Measurements from ENCODE around the gene NFKBIA. TPM values are rescaled to one million over a fixed set of nuclear protein-coding genes. Genes with fewer than 3 reads are reported as not detected.

Gene NFKBIA
- total and polyA plus RNA-seq, 12 donors: 41.0 to 98.5 (median 68.6) TPM

DNA sequence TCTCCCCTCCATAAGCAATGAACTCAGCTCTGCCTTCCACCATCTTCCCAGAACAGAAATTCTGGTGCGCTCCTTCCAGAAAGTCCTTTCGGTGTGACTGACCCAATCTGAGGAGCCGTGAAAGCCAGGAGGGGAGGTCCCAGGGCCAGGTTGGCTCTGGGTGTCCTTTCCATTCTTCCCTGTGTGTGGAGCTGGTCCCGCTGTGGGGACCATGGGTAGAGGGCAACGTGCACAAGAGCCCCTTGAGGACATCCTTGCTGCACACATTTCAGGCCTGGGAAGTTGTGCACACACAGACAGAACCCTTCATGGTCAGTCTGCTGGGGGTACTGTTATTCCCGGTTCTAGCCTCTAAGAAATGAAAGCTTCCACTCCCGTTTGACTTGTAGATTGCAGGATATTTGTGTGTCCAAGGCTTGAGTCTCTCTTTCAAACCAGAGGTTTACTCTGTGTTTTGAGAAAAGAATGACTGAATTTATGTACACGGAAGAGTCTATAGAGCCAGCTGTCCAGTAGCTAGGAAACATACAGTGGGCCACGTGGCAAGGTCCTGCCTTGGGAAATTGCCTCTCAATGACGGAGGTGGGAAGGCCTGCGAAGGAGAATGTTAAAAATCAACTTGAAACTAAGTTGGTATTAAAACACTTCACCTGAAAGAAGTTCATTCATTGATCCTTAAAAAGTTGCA lies 10.1 kb downstream of the NFKBIA start:
- no peaks in the 10 kb centered on the region for H3K27me3 ChIP-seq
- H3K36me3 ChIP-seq: peaks cover 0 to 6% (median 0%) of the 10 kb centered on the region in 9 donors
- WGBS, 2 donors: 91 to 94% methylated on average over 11 of the region's 11 CpGs
- no peak overlapping the region for H3K4me3 ChIP-seq
- no peak overlapping the region for H3K27ac ChIP-seq
- TF ChIP-seq, protein P1, sequence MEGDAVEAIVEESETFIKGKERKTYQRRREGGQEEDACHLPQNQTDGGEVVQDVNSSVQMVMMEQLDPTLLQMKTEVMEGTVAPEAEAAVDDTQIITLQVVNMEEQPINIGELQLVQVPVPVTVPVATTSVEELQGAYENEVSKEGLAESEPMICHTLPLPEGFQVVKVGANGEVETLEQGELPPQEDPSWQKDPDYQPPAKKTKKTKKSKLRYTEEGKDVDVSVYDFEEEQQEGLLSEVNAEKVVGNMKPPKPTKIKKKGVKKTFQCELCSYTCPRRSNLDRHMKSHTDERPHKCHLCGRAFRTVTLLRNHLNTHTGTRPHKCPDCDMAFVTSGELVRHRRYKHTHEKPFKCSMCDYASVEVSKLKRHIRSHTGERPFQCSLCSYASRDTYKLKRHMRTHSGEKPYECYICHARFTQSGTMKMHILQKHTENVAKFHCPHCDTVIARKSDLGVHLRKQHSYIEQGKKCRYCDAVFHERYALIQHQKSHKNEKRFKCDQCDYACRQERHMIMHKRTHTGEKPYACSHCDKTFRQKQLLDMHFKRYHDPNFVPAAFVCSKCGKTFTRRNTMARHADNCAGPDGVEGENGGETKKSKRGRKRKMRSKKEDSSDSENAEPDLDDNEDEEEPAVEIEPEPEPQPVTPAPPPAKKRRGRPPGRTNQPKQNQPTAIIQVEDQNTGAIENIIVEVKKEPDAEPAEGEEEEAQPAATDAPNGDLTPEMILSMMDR (IDR thresholded peaks at IDR 0.05): no peak
- peaks cover 0 to 41% (median 24%) of the 10 kb centered on the region in 9 donors for H3K4me1 ChIP-seq
- no peaks in the 10 kb centered on the region for H3K9me3 ChIP-seq
- no peak for DNase-seq
- no peak for ATAC-seq
- intact Hi-C loops (cut with DNase I): loop anchor here in 1 of 10 donors (10.0 kb wide), 1 partner anchor 50 kb away; no protein-coding TSS in a partner anchor

DNA sequence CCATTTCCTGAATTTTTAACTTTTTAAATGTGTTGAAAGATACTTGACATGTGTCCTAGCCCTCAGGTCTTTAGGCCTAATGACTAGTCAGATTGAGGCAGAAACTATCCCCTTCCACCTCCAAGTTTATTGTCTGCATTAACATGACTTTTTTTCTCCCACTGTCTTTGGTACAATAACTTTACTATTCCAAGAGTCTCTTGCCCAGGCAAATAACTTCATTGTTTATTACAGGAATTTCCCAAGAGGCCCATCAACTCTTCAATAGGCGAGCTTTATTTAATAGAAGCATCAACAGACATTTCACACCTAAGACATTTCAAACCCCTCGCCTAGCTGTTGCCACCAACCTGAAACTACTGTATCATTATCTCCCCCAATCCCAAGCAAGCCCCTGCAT lies 10.7 kb downstream of the NFKBIA start:
- Histone ChIP-seq H3K27ac (peak overlapping the region in 2 of 10 donors; percentile 6 to 16), H3K9me3 (no peaks in the 10 kb centered on the region), H3K4me3 (no peak overlapping the region), H3K4me1 (peaks cover 0 to 35% (median 17%) of the 10 kb centered on the region in 9 donors), H3K36me3 (peaks cover 0 to under 1% (median 0%) of the 10 kb centered on the region in 9 donors), H3K27me3 (no peaks in the 10 kb centered on the region)
- 69 to 78% methylated on average over 2 of the region's 2 CpGs for WGBS, 2 donors
- no peak for ATAC-seq
- TF ChIP-seq, protein P1 (IDR thresholded peaks at IDR 0.05): no peak
- DNase-seq: no peak
- intact Hi-C loops (cut with DNase I): loop anchor here in 1 of 10 donors (10.0 kb wide), 1 partner anchor 49 kb away; no protein-coding TSS in a partner anchor

DNA sequence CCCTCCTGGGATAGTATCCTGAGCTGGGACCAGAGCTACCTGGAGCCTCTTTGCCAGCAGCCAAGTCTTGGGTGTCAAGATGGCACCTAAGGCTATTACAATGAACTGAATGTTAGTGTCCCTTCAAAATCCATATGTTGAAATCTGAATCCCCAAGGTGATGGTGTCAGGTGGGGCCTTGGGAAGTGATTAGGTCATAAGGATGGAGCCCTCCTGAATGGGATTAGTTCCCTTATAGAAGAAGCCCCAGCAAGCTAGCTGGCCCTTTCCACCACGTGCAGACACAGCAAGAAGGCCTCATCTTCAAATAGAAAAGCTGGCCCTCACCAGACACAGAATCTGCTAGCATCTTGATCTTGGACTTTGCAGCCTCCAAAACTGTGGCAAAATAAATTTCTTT lies 12.4 kb downstream of the NFKBIA start:
- Histone ChIP-seq H3K4me1 (peaks cover 0 to 20% (median 0%) of the 10 kb centered on the region in 9 donors), H3K9me3 (no peaks in the 10 kb centered on the region), H3K27ac (no peak overlapping the region), H3K36me3 (no peaks in the 10 kb centered on the region), H3K27me3 (no peaks in the 10 kb centered on the region), H3K4me3 (no peak overlapping the region)
- whole genome bisulfite sequencing, 2 donors: 96 to 97% methylated on average over 1 of the region's 1 CpG
- ATAC-seq (no peak), DNase-seq (no peak)
- TF ChIP-seq, protein P1 (IDR thresholded peaks at IDR 0.05): no peak
- intact Hi-C loops (cut with DNase I): loop anchor here in 1 of 10 donors (10.0 kb wide), 1 partner anchor 47 kb away; no protein-coding TSS in a partner anchor

DNA sequence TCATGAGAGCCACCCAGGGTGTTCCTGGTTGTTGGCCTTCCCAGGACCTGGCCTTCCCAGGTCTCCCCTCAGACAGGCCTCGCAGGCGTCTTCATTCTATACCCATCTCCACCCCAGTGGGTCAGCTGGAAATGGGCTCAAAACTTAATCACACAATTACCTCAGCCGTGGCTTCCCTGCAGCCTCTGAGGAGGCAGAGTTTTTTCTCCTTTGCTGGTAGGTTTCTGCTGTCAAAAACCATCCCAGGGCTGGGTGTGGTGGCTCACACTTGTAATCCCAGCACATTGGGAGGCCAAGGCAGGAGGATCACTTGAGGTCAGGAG lies 13.2 kb downstream of the NFKBIA start:
- 97 to 98% methylated on average over 3 of the region's 3 CpGs for WGBS, 2 donors
- no peak for DNase-seq
- TF ChIP-seq, protein P1 (IDR thresholded peaks at IDR 0.05): no peak
- ATAC-seq: no peak
- Histone ChIP-seq H3K27me3 (no peaks in the 10 kb centered on the region), H3K9me3 (no peaks in the 10 kb centered on the region), H3K27ac (no peak overlapping the region), H3K4me1 (peaks cover 0 to 23% (median 3%) of the 10 kb centered on the region in 9 donors), H3K36me3 (no peaks in the 10 kb centered on the region), H3K4me3 (no peak overlapping the region)
- intact Hi-C loops (cut with DNase I): loop anchor here in 1 of 10 donors (10.0 kb wide), 1 partner anchor 47 kb away; no protein-coding TSS in a partner anchor
